Occipital lobe (tissue), 2 donors: ENCODE measurements around the gene HOXB3. TPM values are rescaled to one million over a fixed set of nuclear protein-coding genes. Genes with fewer than 3 reads are reported as not detected.

Experiments used
- DNase-seq: peaks from one replicate; lab custom pipeline; 2025; lab: John Stamatoyannopoulos, UW
- total RNA-seq: library from RNA; depleted of rRNA; stranded (reverse); fragments of >200 nt; gene quantifications from one replicate; pipeline ENCODE4 v1.2.3, GENCODE V29; 2014

Gene HOXB3
- total RNA-seq, 1 donor from 2014 or later = not detected

DNA sequence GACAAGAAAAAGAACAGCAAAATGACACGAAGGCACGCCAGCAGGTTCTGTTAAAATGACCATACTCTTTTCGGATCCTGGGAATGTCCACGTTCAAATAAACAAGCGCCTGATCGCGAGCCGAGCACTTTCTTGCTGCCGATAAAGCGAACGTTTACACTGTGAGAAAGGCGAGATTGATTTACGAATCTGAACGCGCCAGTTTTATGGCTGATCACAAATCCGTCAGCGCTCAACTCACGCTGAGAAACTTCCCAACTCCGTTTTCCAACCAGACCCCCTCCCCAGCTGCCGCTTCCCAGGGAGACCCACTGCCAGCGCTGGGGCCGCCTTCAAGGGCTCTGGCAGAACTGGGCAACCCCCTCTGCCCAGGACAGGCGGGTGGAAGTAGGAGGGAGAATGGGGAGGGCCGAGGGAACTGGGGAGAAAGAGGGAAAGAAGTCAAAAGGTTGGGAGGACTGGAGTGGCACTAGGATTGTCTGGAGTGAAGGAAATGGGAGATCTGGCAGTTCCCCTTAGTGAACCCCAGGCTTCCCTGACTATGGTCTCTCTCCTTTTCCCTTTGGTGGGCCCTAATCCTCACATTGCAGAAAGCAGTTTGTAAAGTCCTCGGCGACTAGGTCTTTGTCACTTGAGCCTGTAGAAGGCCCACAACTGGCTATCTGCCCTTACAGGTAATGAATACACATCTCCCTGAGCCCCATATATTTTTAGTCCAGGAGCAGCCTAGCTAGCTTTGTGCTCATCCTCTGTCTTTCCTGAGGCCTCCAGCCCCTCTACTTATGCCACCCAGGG lies 18.8 kb downstream of the HOXB3 start:
- DNase-seq = no peak

- DNase-seq = no peak
Measured at GRCh38 chr17:48570325-48571023, 19.6 kb downstream of the HOXB3 start.

GRCh38 chr17:48569674-48570324 lies 20.2 kb downstream of the HOXB3 start:
- DNase-seq = no peak

DNA sequence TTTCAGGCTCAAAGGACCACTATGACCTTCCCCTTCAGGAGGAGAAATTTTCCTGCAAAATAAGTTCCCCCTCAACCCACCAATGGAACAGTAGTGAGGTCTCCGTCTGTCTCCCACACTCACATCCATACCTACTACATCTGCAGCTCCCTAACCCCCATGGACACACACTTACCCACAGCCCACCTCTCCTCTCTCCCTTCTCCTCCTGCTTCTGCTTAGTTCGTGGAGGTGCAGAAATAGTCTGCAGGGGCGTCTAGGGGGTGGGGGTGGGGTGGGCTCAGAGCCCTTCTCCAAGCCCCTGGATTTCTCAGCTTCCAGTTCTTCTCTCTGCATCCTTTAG lies 20.8 kb downstream of the HOXB3 start:
- DNase-seq = no peak

- no peak for DNase-seq
Measured at GRCh38 chr17:48568499-48569239, 21.4 kb downstream of the HOXB3 start.

GRCh38 chr17:48567646-48568354 lies 22.2 kb downstream of the HOXB3 start:
- DNase-seq = no peak

- no peak for DNase-seq
Measured at GRCh38 chr17:48567209-48567608, 22.8 kb downstream of the HOXB3 start.

- no peak for DNase-seq
Measured at GRCh38 chr17:48566717-48567116, 23.3 kb downstream of the HOXB3 start.

GRCh38 chr17:48565925-48566710 lies 23.9 kb downstream of the HOXB3 start:
- DNase-seq = no peak

DNA sequence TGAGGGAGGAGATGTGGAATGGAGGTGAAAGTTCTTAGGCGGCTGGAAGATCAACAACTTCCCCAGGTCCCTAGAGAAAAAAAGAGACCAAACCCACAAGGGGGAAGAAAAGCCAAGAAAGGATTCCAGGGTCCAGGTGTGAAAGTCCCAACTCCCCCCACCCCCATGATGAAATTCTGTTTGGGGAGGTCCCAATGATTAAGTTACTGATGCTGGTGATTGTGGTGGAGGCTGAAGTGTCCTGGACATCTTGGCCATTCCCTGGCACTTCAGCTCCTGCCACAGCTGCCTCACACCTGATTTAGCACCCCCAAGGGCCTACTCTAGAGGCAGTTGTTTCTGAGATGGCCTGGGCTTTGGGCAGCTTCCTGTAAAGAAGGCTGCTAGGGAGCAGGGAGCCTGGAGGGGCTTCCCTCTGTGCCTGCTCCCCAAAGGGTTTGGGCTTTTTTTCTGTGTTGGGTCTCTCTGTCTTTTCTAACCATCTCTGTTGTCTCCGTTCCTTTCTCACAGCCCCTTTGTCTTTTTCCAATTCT lies 25.0 kb downstream of the HOXB3 start:
- DNase-seq = no peak

- no peak for DNase-seq
Measured at GRCh38 chr17:48564188-48565021, 25.6 kb downstream of the HOXB3 start.

DNA sequence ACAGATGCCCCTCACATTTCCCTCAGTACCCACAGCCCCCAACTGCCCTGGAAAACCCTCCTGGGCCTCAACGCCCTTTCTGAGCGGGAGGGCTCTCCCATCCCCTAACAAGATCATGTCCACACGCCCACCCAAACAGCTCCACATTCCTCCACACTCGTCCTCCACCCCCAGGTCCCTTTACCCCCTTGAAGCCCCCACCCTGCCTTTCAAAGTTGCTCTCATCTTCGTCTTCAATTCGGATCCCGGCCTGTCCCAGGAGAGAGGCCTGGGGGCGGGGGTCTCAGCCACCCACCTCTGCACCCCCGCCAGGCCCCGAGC lies 26.2 kb downstream of the HOXB3 start:
- no peak for DNase-seq

- DNase-seq = no peak
Measured at GRCh38 chr17:48563385-48563838, 26.6 kb downstream of the HOXB3 start.

GRCh38 chr17:48562934-48563333 lies 27.1 kb downstream of the HOXB3 start:
- DNase-seq = no peak

DNA sequence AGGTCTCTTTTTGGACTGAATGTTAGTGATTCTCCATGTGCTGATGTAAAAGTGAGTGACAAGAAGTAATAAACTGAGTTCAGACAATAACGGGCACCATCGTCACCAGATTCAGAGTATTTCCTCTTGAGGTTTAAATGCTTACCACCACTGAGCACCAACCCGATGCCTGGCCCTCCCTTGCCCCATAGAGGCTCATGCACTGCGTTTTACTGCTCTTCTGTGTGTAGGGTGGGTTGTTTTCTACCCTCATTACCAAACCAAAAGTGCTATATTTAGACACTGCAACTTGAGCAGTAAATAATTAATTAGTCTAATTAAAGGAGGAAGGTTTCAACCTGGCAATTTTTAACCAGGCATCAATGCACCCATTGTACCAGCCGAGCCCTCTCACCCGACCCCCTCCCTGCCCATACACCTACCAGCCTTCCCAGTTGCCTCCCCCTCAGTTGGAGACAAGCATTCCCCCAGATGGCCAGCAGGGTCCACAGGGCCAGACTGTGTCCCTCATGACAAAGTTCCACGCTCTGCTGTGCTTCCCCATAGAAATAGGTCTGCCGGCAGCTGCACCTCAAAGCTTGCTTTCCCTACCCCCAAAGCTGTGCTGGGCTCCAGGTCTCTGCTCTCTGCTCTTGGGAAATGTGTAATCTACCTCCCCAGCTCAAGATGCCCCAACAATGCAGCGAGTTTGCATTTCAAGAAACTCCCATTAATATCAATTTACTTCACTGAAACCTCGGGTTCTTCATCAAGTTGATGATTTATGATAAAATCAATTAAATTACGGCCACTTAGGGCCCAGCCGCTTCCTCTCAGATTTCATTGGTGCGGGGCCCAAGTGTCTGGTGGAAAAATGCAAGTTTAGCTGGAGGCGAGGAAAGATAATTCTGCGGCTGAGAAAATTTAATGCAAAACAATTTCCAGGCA lies 27.9 kb downstream of the HOXB3 start:
- DNase-seq = no peak

- DNase-seq = no peak
Measured at GRCh38 chr17:48559840-48560817, 29.9 kb downstream of the HOXB3 start.
